IMR-90 (cell line): ENCODE measurements around the gene MRPS7. TPM values are rescaled to one million over a fixed set of nuclear protein-coding genes. Genes with fewer than 3 reads are reported as not detected.

Experiments used
- ATAC-seq: fragments of 200-7000 bp; cut with Tn5 transposase; 2 replicates; pipeline ENCODE4 v1.9.1; 2020; ENCODE audit warnings: low read depth, mild to moderate bottlenecking, moderate library complexity
- BruUV-seq: library from RNA; stranded (reverse); fragments of 400-500 nt; replicated peaks from 2 replicates; lab custom pipeline; 2021; lab: Mats Ljungman, UMichigan
- CTCF ChIA-PET: fragments of 300-600 bp; formaldehyde crosslinking; extraction: SDS; loops from one replicate; lab custom pipeline; 2021; ENCODE audit warnings: antibody characterized with exemption; lab: Yijun Ruan, JAX
- POLR2A ChIA-PET: fragments of 300-600 bp; sonication (Branson Sonifier 250); formaldehyde crosslinking; loops from one replicate; lab custom pipeline; 2022; ENCODE audit warnings: antibody characterized with exemption; ENCODE audit not compliant: unreplicated experiment; lab: Charles Lee
- DNase-seq: peaks from one replicate; pipeline ENCODE4 v3.0.0; 2013
- H2AFZ ChIP-seq: replicated peaks from 2 replicates; pipeline ENCODE3; 2013; ENCODE audit warnings: low read length, mild to moderate bottlenecking; ENCODE audit not compliant: poor library complexity
- H2AK5ac ChIP-seq: 2 replicates; pipeline ENCODE4 v1.6.1; 2013; ENCODE audit warnings: low read depth, low read length, inconsistent platforms
- H2AK9ac ChIP-seq: replicated peaks from 2 replicates; pipeline ENCODE3; 2013; ENCODE audit warnings: mild to moderate bottlenecking, low read depth, low read length, moderate library complexity; ENCODE audit not compliant: poor library complexity
- H2BK120ac ChIP-seq: 2 replicates; pipeline ENCODE4 v1.6.1; 2013; ENCODE audit warnings: low read depth, low read length, inconsistent platforms
- H2BK15ac ChIP-seq: 3 replicates; pipeline ENCODE4 v1.6.1; 2013; ENCODE audit warnings: low read depth, low read length, inconsistent platforms
- H2BK20ac ChIP-seq: 2 replicates; pipeline ENCODE4 v1.6.1; 2013; ENCODE audit warnings: low read depth, mild to moderate bottlenecking, inconsistent platforms, low read length, moderate library complexity
- H2BK5ac ChIP-seq: 2 replicates; pipeline ENCODE4 v1.6.1; 2013; ENCODE audit warnings: mild to moderate bottlenecking, low read depth, low read length, inconsistent platforms; ENCODE audit not compliant: poor library complexity, severe bottlenecking
- H3K14ac ChIP-seq: replicated peaks from 2 replicates; pipeline ENCODE4 v1.6.1; 2013; ENCODE audit warnings: low read depth, low read length, inconsistent platforms
- H3K18ac ChIP-seq: 2 replicates; pipeline ENCODE4 v1.6.1; 2013; ENCODE audit warnings: low read depth, low read length, control low read depth
- H3K23ac ChIP-seq: 2 replicates; pipeline ENCODE4 v1.6.1; 2013; ENCODE audit warnings: low read depth, low read length, inconsistent platforms
- H3K27ac ChIP-seq: 2 replicates; pipeline ENCODE4 v1.5.1; 2013; ENCODE audit warnings: mild to moderate bottlenecking, control low read depth, low read length; ENCODE audit not compliant: insufficient read depth
- H3K27me3 ChIP-seq: 2 replicates; pipeline ENCODE4 v1.6.1; 2013; ENCODE audit warnings: low read length; ENCODE audit not compliant: control insufficient read depth, insufficient read depth
- H3K36me3 ChIP-seq: 2 replicates; pipeline ENCODE4 v1.6.1; 2013; ENCODE audit warnings: low read length, mixed read lengths; ENCODE audit not compliant: control insufficient read depth, insufficient read depth
- H3K4ac ChIP-seq: 2 replicates; pipeline ENCODE4 v1.6.1; 2013; ENCODE audit warnings: low read depth, low read length, inconsistent platforms
- H3K4me1 ChIP-seq: 2 replicates; pipeline ENCODE4 v1.6.1; 2013; ENCODE audit warnings: low read length, mixed read lengths; ENCODE audit not compliant: control insufficient read depth, insufficient read depth
- H3K4me2 ChIP-seq: 2 replicates; pipeline ENCODE4 v1.6.1; 2013; ENCODE audit warnings: low read depth, mild to moderate bottlenecking, control low read depth, low read length, moderate library complexity
- H3K4me3 ChIP-seq: 2 replicates; pipeline ENCODE4 v1.5.1; 2013; ENCODE audit warnings: low read depth, mild to moderate bottlenecking, control low read depth, low read length, moderate library complexity; ENCODE audit not compliant: insufficient read depth
- H3K56ac ChIP-seq: 2 replicates; pipeline ENCODE4 v1.6.1; 2013; ENCODE audit warnings: low read length, inconsistent platforms; ENCODE audit not compliant: insufficient read depth; ENCODE audit errors: extremely low read depth
- H3K79me1 ChIP-seq, 2 experiments: 2 replicates each; pipeline ENCODE4 v1.6.1; 2013; ENCODE audit warnings: low read length in 2 of 2, inconsistent platforms in 1 of 2, low read depth in 1 of 2
- H3K9ac ChIP-seq: 2 replicates; pipeline ENCODE4 v1.6.1; 2013; ENCODE audit warnings: low read depth, low read length, control low read depth
- H3K9me1 ChIP-seq: 2 replicates; pipeline ENCODE4 v1.6.1; 2013; ENCODE audit warnings: low read length, inconsistent platforms; ENCODE audit not compliant: insufficient read depth
- H3K9me3 ChIP-seq: 2 replicates; pipeline ENCODE4 v1.6.1; 2013; ENCODE audit warnings: low read length; ENCODE audit not compliant: control insufficient read depth, insufficient read depth
- H4K20me1 ChIP-seq: 2 replicates; pipeline ENCODE4 v1.6.1; 2013; ENCODE audit warnings: low read length, inconsistent platforms; ENCODE audit not compliant: insufficient read depth
- H4K5ac ChIP-seq: 2 replicates; pipeline ENCODE4 v1.6.1; 2013; ENCODE audit warnings: mild to moderate bottlenecking, low read depth, low read length, control low read depth
- H4K8ac ChIP-seq, 2 experiments: 2 replicates each; pipeline ENCODE4 v1.6.1; 2013; ENCODE audit warnings: low read depth in 2 of 2, low read length in 2 of 2, control low read depth in 1 of 2, inconsistent platforms in 1 of 2
- H4K91ac ChIP-seq: 2 replicates; pipeline ENCODE4 v1.6.1; 2013; ENCODE audit warnings: low read depth, low read length, inconsistent platforms; ENCODE audit not compliant: insufficient read depth
- BHLHE40 ChIP-seq: fragments of 150-350 bp; IDR thresholded peaks from 2 replicates; pipeline ENCODE4 v1.6.1; 2016; ENCODE audit warnings: mild to moderate bottlenecking, low read depth, low read length
- CEBPB ChIP-seq: IDR thresholded peaks from 2 replicates; pipeline ENCODE4 v1.6.1; 2012; ENCODE audit warnings: low read depth, low read length, improper control_type of control experiment
- CHD1 ChIP-seq: IDR thresholded peaks from 2 replicates; pipeline ENCODE4 v1.6.1; 2012; ENCODE audit warnings: low read depth, low read length, improper control_type of control experiment
- CTCF ChIP-seq: conservative IDR thresholded peaks from 2 replicates; pipeline ENCODE4 v1.5.1; 2012; ENCODE audit warnings: mild to moderate bottlenecking, low read depth, low read length, improper control_type of control experiment
- ELK1 ChIP-seq: fragments of 150-350 bp; IDR thresholded peaks from 2 replicates; pipeline ENCODE4 v1.6.1; 2016; ENCODE audit warnings: low read depth, mild to moderate bottlenecking, low read length, moderate library complexity, borderline replicate concordance
- FOS ChIP-seq: fragments of 150-350 bp; IDR thresholded peaks from 2 replicates; pipeline ENCODE4 v1.6.1; 2016; ENCODE audit warnings: low read depth, low read length
- MAFK ChIP-seq: IDR thresholded peaks from 2 replicates; pipeline ENCODE4 v1.6.1; 2012; ENCODE audit warnings: low read depth, low read length, improper control_type of control experiment
- MAZ ChIP-seq: IDR thresholded peaks from 2 replicates; pipeline ENCODE4 v1.6.1; 2012; ENCODE audit warnings: low read depth, mild to moderate bottlenecking, low read length, improper control_type of control experiment, moderate library complexity, borderline replicate concordance
- MXI1 ChIP-seq: IDR thresholded peaks from 2 replicates; pipeline ENCODE4 v1.6.1; 2012; ENCODE audit warnings: low read depth, mild to moderate bottlenecking, low read length, moderate library complexity, borderline replicate concordance
- NFE2L2 ChIP-seq: fragments of 150-350 bp; IDR thresholded peaks from 2 replicates; pipeline ENCODE4 v1.6.1; 2016; ENCODE audit warnings: low read depth, mild to moderate bottlenecking, low read length
- POLR2A ChIP-seq: IDR thresholded peaks from 2 replicates; pipeline ENCODE4 v1.6.1; 2012; ENCODE audit warnings: mild to moderate bottlenecking, low read depth, low read length
- RAD21 ChIP-seq: IDR thresholded peaks from 2 replicates; pipeline ENCODE4 v1.6.1; 2012; ENCODE audit warnings: low read length, improper control_type of control experiment
- RCOR1 ChIP-seq: IDR thresholded peaks from 2 replicates; pipeline ENCODE4 v1.6.1; 2012; ENCODE audit warnings: mild to moderate bottlenecking, low read length, improper control_type of control experiment; ENCODE audit not compliant: insufficient replicate concordance
- RFX5 ChIP-seq: IDR thresholded peaks from 2 replicates; pipeline ENCODE4 v1.8.0; 2012; ENCODE audit warnings: low read depth, mild to moderate bottlenecking, low read length, moderate library complexity
- SMC3 ChIP-seq: fragments of 150-350 bp; IDR thresholded peaks from 2 replicates; pipeline ENCODE4 v1.6.1; 2016; ENCODE audit warnings: low read depth, mild to moderate bottlenecking, antibody characterized with exemption, low read length, moderate library complexity
- USF2 ChIP-seq: fragments of 150-350 bp; IDR thresholded peaks from 2 replicates; pipeline ENCODE4 v1.6.1; 2017; ENCODE audit warnings: mild to moderate bottlenecking, antibody characterized with exemption, low read length, low read depth
- WGBS, 2 experiments: methylation state at CpG; one replicate each; pipeline versions ENCODE4 v1.1.5 to v1.1.7; 2013; ENCODE audit warnings: missing lambda C conversion rate in 2 of 2; ENCODE audit not compliant: insufficient read length in 1 of 2; ENCODE audit errors: extremely low coverage in 2 of 2; 5-methylcytosine and 5-hydroxymethylcytosine counted together
- dilution Hi-C: fragments of 300-500 bp; cut with HindIII; formaldehyde crosslinking; loops from one replicate; pipeline ENCODE4 v1.14.3; 2018; ENCODE audit warnings: low sequenced_read_pairs; ENCODE audit not compliant: unreplicated experiment
- in situ Hi-C: fragments of 300-500 bp; cut with MboI; formaldehyde crosslinking; loops from 3 replicates; pipeline ENCODE4 v1.14.3; 2019; ENCODE audit warnings: low sequenced_read_pairs, inconsistent platforms, mixed read lengths
- intact Hi-C: fragments of 100-400 bp; cut with micrococcal nuclease; formaldehyde crosslinking; loops from 2 replicates; pipeline ENCODE4 v1.10.0; 2022
- polyA plus RNA-seq, 3 experiments: library from polyadenylated mRNA; depleted of rRNA; stranded (reverse); fragments of >200 nt; gene quantifications; 2 replicates each; pipeline ENCODE4 v1.2.3, GENCODE V29; 2012; ENCODE audit warnings: low replicate concordance in 1 of 3
- total RNA-seq: library from RNA; depleted of rRNA; stranded (reverse); fragments of >200 nt; gene quantifications from 2 replicates; pipeline ENCODE4 v1.2.3, GENCODE V29; 2012

Gene MRPS7
- total and polyA plus RNA-seq, 2 of the 4 experiments (the other 2 are of a cell fraction), result 55.9 to 60.5 TPM

- Histone ChIP-seq H3K23ac (no peak overlapping the region), H4K20me1 (no peaks in the 10 kb centered on the region), H3K4me1 (no peaks in the 10 kb centered on the region), H2AK5ac (no peak overlapping the region), H3K79me1 (peaks cover 2 to 10% of the 10 kb centered on the region in 2 experiments; a peak in 2 of 4 replicates), H4K91ac (no peak overlapping the region), H3K18ac (no peak overlapping the region), H2BK15ac (no peak overlapping the region), H3K4ac (no peak overlapping the region), H3K4me2 (no peak overlapping the region), H2BK120ac (no peak overlapping the region), H3K27ac (no peak overlapping the region), H3K27me3 (no peaks in the 10 kb centered on the region), H2AFZ (no peak overlapping the region), H4K8ac (no peak overlapping the region), H3K9me1 (no peaks in the 10 kb centered on the region), H3K4me3 (no peak overlapping the region), H3K56ac (no peak overlapping the region), H4K5ac (no peak overlapping the region), H3K14ac (no peak overlapping the region), H2BK5ac (no peak overlapping the region), H3K9ac (no peak overlapping the region), H3K9me3 (no peaks in the 10 kb centered on the region), H2AK9ac (no peak overlapping the region), H3K36me3 (peaks cover 62% of the 10 kb centered on the region), H2BK20ac (no peak overlapping the region)
- ChIA-PET POLR2A (no interaction called here), CTCF (interaction anchor here (1.3 kb wide), 1 partner anchor 9 kb away, joined by 5 read pairs; no protein-coding TSS in a partner anchor)
- no peak for DNase-seq
- intact Hi-C loops, result no loop called here
- ATAC-seq, result no peak
- no peak for TF ChIP-seq MXI1
- TF ChIP-seq CEBPB, result no peak
- TF ChIP-seq BHLHE40, result no peak
- no peak for TF ChIP-seq CHD1
- TF ChIP-seq MAZ, result no peak
- TF ChIP-seq MAFK, result no peak
- TF ChIP-seq FOS, result no peak
- no peak for TF ChIP-seq NFE2L2
- TF ChIP-seq ELK1, result no peak
- TF ChIP-seq USF2, result no peak
- no peak for TF ChIP-seq RCOR1
- TF ChIP-seq RAD21, result no peak
- no peak for TF ChIP-seq CTCF
- TF ChIP-seq RFX5, result no peak
- TF ChIP-seq SMC3, result no peak
- no peak for TF ChIP-seq POLR2A
- BruUV-seq, result no TSS peak
- WGBS, 2 experiments, result 89% methylated on average over 6 of the region's 18 CpGs; no CpG with 5 or more reads in 1 of the 2 experiments
- dilution Hi-C loops, result no loop called here
- in situ Hi-C loops, result no loop called here
These were observed 29.8 kb upstream of the MRPS7 start for GRCh38 chr17:75231741-75232464.
